Measurements from ENCODE around the gene RALGAPA2. TPM values are rescaled to one million over a fixed set of nuclear protein-coding genes. Genes with fewer than 3 reads are reported as not detected.

RALGAPA2 gene
- 10 to 100 TPM; 13.6 to 13.7 TPM for total RNA-seq

GRCh38 chr20:20712474-20713243 is at the start of gene RALGAPA2:
RALGAPA2 (minus strand) TSS chr20:20712644; CDS start chr20:20712480, 164 bp downstream.
- H3K36me3 Mint-ChIP-seq (ENCODE audit: low read depth), result peaks cover 5% of the 10 kb centered on the region
- peaks cover 34% of the 10 kb centered on the region for H3K4me1 Mint-ChIP-seq (ENCODE audit: low read depth)
- H3K4me3 Mint-ChIP-seq, result peak within 1 kb of the TSS; percentile 87
- H3K27ac Mint-ChIP-seq, result peak within 1 kb of the TSS; percentile 86
- H3K9me3 Mint-ChIP-seq, result peaks cover 5% of the 10 kb centered on the region
- intact Hi-C loops (cut with micrococcal nuclease), result loop anchor here (1.0 to 10.0 kb wide), 7 partner anchors 48 to 835 kb away; partner anchors contain the start of genes CFAP61, CRNKL1, NAA20 and XRN2
- no peaks in the 10 kb centered on the region for H3K27me3 Mint-ChIP-seq (ENCODE audit: low read depth)
- peak; percentile 96 for DNase-seq
- CTCF ChIA-PET, result interaction anchor here (0.6 to 1.0 kb wide), 2 partner anchors 108 to 336 kb away, joined by 3 read pairs; no protein-coding TSS in a partner anchor

- no peaks in the 10 kb centered on the region for H3K4me1 Mint-ChIP-seq (ENCODE audit: low read depth)
- H3K27ac Mint-ChIP-seq, result no peak overlapping the region
- no peak overlapping the region for H3K4me3 Mint-ChIP-seq
- CTCF ChIA-PET, result interaction anchor here (0.6 to 2.0 kb wide), 2 partner anchors 12 to 60 kb away, joined by 3 to 6 read pairs; no protein-coding TSS in a partner anchor
- H3K27me3 Mint-ChIP-seq (ENCODE audit: low read depth), result peaks cover 5% of the 10 kb centered on the region
- intact Hi-C loops (cut with micrococcal nuclease), result no loop called here
- no peak for DNase-seq
- H3K36me3 Mint-ChIP-seq (ENCODE audit: low read depth), result no peaks in the 10 kb centered on the region
- no peaks in the 10 kb centered on the region for H3K9me3 Mint-ChIP-seq
Observed at GRCh38 chr20:20761301-20761700, 48.9 kb upstream of the RALGAPA2 start.

GRCh38 chr20:20759132-20759531 is 46.7 kb upstream of the RALGAPA2 start:
- Mint-ChIP-seq H3K27me3 (ENCODE audit: low read depth) (peaks cover 5% of the 10 kb centered on the region), H3K9me3 (no peaks in the 10 kb centered on the region), H3K4me1 (ENCODE audit: low read depth) (peaks cover 4% of the 10 kb centered on the region), H3K27ac (no peak overlapping the region), H3K36me3 (ENCODE audit: low read depth) (no peaks in the 10 kb centered on the region), H3K4me3 (no peak overlapping the region)
- intact Hi-C loops (cut with micrococcal nuclease), result no loop called here
- no peak for DNase-seq
- CTCF ChIA-PET, result no interaction called here

- no peak for DNase-seq
- Mint-ChIP-seq H3K9me3 (no peaks in the 10 kb centered on the region), H3K27me3 (ENCODE audit: low read depth) (peaks cover 6% of the 10 kb centered on the region), H3K4me3 (no peak overlapping the region), H3K4me1 (ENCODE audit: low read depth) (peaks cover 4% of the 10 kb centered on the region), H3K27ac (no peak overlapping the region), H3K36me3 (ENCODE audit: low read depth) (no peaks in the 10 kb centered on the region)
- intact Hi-C loops (cut with micrococcal nuclease), result no loop called here
- CTCF ChIA-PET, result no interaction called here
Observed at GRCh38 chr20:20755674-20756319, 43.4 kb upstream of the RALGAPA2 start.

GRCh38 chr20:20755231-20755630 is 42.8 kb upstream of the RALGAPA2 start:
- intact Hi-C loops (cut with micrococcal nuclease), result no loop called here
- Mint-ChIP-seq H3K4me3 (no peak overlapping the region), H3K27me3 (ENCODE audit: low read depth) (peaks cover 6% of the 10 kb centered on the region), H3K4me1 (ENCODE audit: low read depth) (peaks cover 4% of the 10 kb centered on the region), H3K9me3 (no peaks in the 10 kb centered on the region), H3K27ac (no peak overlapping the region), H3K36me3 (ENCODE audit: low read depth) (no peaks in the 10 kb centered on the region)
- CTCF ChIA-PET, result no interaction called here
- no peak for DNase-seq

DNA sequence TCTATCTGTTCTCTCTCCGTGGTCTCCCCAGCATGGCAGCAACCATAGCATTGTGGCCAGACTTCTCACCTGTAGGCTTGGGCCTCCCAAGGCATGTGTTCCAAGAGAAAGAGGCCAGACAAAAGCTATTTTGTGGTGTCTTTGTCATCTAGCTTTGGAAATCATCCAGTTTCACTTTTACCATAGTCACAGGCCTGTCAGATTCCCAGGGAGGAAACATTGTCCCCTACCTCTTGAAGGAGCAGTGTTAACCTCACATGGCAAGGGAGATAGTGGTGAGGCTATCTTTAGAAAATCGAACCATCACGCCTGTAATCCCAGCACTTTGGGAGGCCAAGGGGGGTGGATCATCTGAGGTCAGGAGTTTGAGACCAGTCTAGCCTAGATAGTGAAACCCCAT is 42.3 kb upstream of the RALGAPA2 start:
- Mint-ChIP-seq H3K36me3 (ENCODE audit: low read depth) (no peaks in the 10 kb centered on the region), H3K4me1 (ENCODE audit: low read depth) (peaks cover 4% of the 10 kb centered on the region), H3K27ac (no peak overlapping the region), H3K9me3 (no peaks in the 10 kb centered on the region), H3K4me3 (no peak overlapping the region), H3K27me3 (ENCODE audit: low read depth) (peaks cover 6% of the 10 kb centered on the region)
- CTCF ChIA-PET, result no interaction called here
- no peak for DNase-seq
- intact Hi-C loops (cut with micrococcal nuclease), result no loop called here

DNA sequence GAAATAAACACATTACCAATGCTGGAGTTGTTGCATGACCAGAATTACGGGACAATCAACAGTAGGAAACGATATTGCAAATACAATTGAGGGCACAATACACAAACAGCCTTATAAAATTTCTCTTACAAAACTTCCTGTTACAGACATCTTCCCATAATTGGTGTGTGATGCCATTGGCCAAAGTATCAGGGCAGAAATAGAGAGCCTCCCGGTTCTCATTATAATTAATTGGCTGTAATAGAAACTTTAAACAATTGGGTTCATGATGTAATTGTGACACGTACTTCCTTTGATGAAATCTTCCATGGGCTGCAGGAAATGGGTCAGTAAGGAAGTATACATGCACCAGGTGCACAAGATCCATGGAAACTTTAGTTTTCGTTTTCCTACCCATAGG is 40.3 kb upstream of the RALGAPA2 start:
- Mint-ChIP-seq H3K27me3 (ENCODE audit: low read depth) (peaks cover 6% of the 10 kb centered on the region), H3K27ac (no peak overlapping the region), H3K4me3 (no peak overlapping the region), H3K4me1 (ENCODE audit: low read depth) (peaks cover 4% of the 10 kb centered on the region), H3K36me3 (ENCODE audit: low read depth) (no peaks in the 10 kb centered on the region), H3K9me3 (peaks cover 9% of the 10 kb centered on the region)
- no peak for DNase-seq
- intact Hi-C loops (cut with micrococcal nuclease), result no loop called here
- CTCF ChIA-PET, result no interaction called here

DNA sequence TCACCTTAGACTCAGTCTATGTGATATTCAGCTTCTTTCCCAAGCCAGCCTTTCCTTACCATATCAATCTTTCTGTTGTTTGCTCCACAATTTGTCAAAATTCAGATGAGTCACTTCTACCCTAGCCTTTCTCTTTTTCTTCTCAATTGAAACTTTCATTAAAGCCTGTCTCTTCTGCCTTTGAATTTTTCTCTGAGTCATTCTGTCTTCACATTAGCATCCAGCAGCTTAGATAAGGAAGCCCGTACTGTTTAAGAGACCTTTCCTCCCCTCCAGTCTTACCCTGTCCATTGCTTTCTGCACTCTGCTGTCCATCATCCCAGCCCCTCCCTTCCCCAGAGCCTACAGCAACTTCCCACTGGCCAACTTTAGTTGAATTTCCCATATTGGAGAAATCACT is 34.9 kb upstream of the RALGAPA2 start:
- no peaks in the 10 kb centered on the region for H3K36me3 Mint-ChIP-seq (ENCODE audit: low read depth)
- intact Hi-C loops (cut with micrococcal nuclease), result no loop called here

DNA sequence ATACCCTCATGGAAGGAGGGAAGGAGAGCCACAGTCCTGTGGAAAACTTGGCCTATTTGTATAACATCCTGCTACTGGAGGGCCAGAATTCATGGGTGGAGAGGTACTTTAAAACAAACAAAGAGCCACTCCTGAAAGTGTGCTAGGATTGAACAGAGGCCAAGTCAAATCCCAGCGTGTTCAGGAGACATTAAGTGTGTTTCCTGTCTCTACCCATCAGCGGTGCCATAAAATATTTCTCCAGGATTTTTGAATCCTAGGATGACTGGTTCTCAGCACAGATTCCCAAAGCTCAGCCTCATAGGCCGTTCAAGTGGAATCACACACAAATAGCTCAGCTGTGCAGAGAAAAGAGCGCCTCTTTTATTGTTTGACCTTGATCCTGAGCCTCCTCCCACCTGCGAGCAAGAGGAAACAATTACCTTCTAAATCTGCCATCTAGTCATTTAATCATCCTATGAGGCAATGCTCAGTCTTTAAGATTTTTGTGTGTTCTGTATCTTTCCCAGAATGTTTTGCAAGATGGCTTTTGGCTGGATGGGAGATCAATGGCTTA is 31.8 kb upstream of the RALGAPA2 start:
- no peak overlapping the region for H3K4me3 Mint-ChIP-seq
- intact Hi-C loops (cut with micrococcal nuclease), result no loop called here
- H3K27me3 Mint-ChIP-seq (ENCODE audit: low read depth), result peaks cover 9% of the 10 kb centered on the region
- peaks cover 8% of the 10 kb centered on the region for H3K9me3 Mint-ChIP-seq
- no peaks in the 10 kb centered on the region for H3K36me3 Mint-ChIP-seq (ENCODE audit: low read depth)
- DNase-seq, result no peak
- CTCF ChIA-PET, result no interaction called here
- peaks cover 2% of the 10 kb centered on the region for H3K4me1 Mint-ChIP-seq (ENCODE audit: low read depth)
- H3K27ac Mint-ChIP-seq, result no peak overlapping the region

More for the DNA sequence above, 34.9 kb upstream of the RALGAPA2 start:
- H3K4me1 Mint-ChIP-seq (ENCODE audit: low read depth), result peaks cover 2% of the 10 kb centered on the region
- DNase-seq, result no peak
- H3K27ac Mint-ChIP-seq, result no peak overlapping the region
- CTCF ChIA-PET, result no interaction called here
- peaks cover 11% of the 10 kb centered on the region for H3K27me3 Mint-ChIP-seq (ENCODE audit: low read depth)
- no peak overlapping the region for H3K4me3 Mint-ChIP-seq
- H3K9me3 Mint-ChIP-seq, result peaks cover 9% of the 10 kb centered on the region

- peaks cover 9% of the 10 kb centered on the region for H3K27me3 Mint-ChIP-seq (ENCODE audit: low read depth)
- CTCF ChIA-PET, result no interaction called here
- intact Hi-C loops (cut with micrococcal nuclease), result no loop called here
- no peak overlapping the region for H3K27ac Mint-ChIP-seq
- H3K4me1 Mint-ChIP-seq (ENCODE audit: low read depth), result peaks cover 2% of the 10 kb centered on the region
- peaks cover 2% of the 10 kb centered on the region for H3K9me3 Mint-ChIP-seq
- H3K4me3 Mint-ChIP-seq, result no peak overlapping the region
- no peaks in the 10 kb centered on the region for H3K36me3 Mint-ChIP-seq (ENCODE audit: low read depth)
- no peak for DNase-seq
Observed at GRCh38 chr20:20743511-20744169, 31.2 kb upstream of the RALGAPA2 start.

GRCh38 chr20:20741087-20742045 is 28.9 kb upstream of the RALGAPA2 start:
- no peak overlapping the region for H3K27ac Mint-ChIP-seq
- no peaks in the 10 kb centered on the region for H3K36me3 Mint-ChIP-seq (ENCODE audit: low read depth)
- intact Hi-C loops (cut with micrococcal nuclease), result no loop called here
- no peak for DNase-seq
- H3K9me3 Mint-ChIP-seq, result no peaks in the 10 kb centered on the region
- peaks cover 2% of the 10 kb centered on the region for H3K4me1 Mint-ChIP-seq (ENCODE audit: low read depth)
- no peak overlapping the region for H3K4me3 Mint-ChIP-seq
- CTCF ChIA-PET, result interaction anchor here (0.7 kb wide), 1 partner anchor 75 kb away, joined by 3 read pairs; no protein-coding TSS in a partner anchor
- H3K27me3 Mint-ChIP-seq (ENCODE audit: low read depth), result peaks cover 9% of the 10 kb centered on the region
